ENCODE results near the gene OLFM1.

OLFM1 gene

GRCh38 chr9:135090081-135090480 lies 2.6 kb downstream of the OLFM1 start:
- DNase-seq (ENCODE audit: low read depth): no peak

GRCh38 chr9:135090547-135090946 lies 3.1 kb downstream of the OLFM1 start:
- DNase-seq (ENCODE audit: low read depth): no peak

GRCh38 chr9:135091545-135091944 lies 4.1 kb downstream of the OLFM1 start:
- DNase-seq (ENCODE audit: low read depth): no peak

GRCh38 chr9:135093111-135093510 lies 5.6 kb downstream of the OLFM1 start:
- DNase-seq (ENCODE audit: low read depth): no peak

- no peak for DNase-seq (ENCODE audit: low read depth)
Observed at GRCh38 chr9:135093911-135094584, 6.6 kb downstream of the OLFM1 start.

- DNase-seq (ENCODE audit: low read depth): no peak
Observed at GRCh38 chr9:135095470-135096407, 8.3 kb downstream of the OLFM1 start.

- DNase-seq (ENCODE audit: low read depth): no peak
Observed at GRCh38 chr9:135096408-135096895, 9.0 kb downstream of the OLFM1 start.

- DNase-seq (ENCODE audit: low read depth): no peak
Observed at GRCh38 chr9:135098400-135099105, 11.1 kb downstream of the OLFM1 start.

- DNase-seq (ENCODE audit: low read depth): no peak
Observed at GRCh38 chr9:135099574-135099973, 12.1 kb downstream of the OLFM1 start.

GRCh38 chr9:135100241-135100681 lies 12.8 kb downstream of the OLFM1 start:
- no peak for DNase-seq (ENCODE audit: low read depth)

GRCh38 chr9:135100725-135101410 lies 13.4 kb downstream of the OLFM1 start:
- no peak for DNase-seq (ENCODE audit: low read depth)

- no peak for DNase-seq (ENCODE audit: low read depth)
Observed at GRCh38 chr9:135101486-135101885, 14.0 kb downstream of the OLFM1 start.

GRCh38 chr9:135101926-135102325 lies 14.5 kb downstream of the OLFM1 start:
- no peak for DNase-seq (ENCODE audit: low read depth)

- no peak for DNase-seq (ENCODE audit: low read depth)
Observed at GRCh38 chr9:135102331-135102730, 14.9 kb downstream of the OLFM1 start.

GRCh38 chr9:135103001-135103446 lies 15.6 kb downstream of the OLFM1 start:
- DNase-seq (ENCODE audit: low read depth): no peak

- DNase-seq (ENCODE audit: low read depth): no peak
Observed at GRCh38 chr9:135103931-135104639, 16.6 kb downstream of the OLFM1 start.

- no peak for DNase-seq (ENCODE audit: low read depth)
Observed at GRCh38 chr9:135104761-135105160, 17.3 kb downstream of the OLFM1 start.

- no peak for DNase-seq (ENCODE audit: low read depth)
Observed at GRCh38 chr9:135105211-135105745, 17.8 kb downstream of the OLFM1 start.

- DNase-seq (ENCODE audit: low read depth): no peak
Observed at GRCh38 chr9:135105938-135106491, 18.5 kb downstream of the OLFM1 start.

- no peak for DNase-seq (ENCODE audit: low read depth)
Observed at GRCh38 chr9:135106551-135107270, 19.2 kb downstream of the OLFM1 start.
